GM23338 (cell line): ENCODE results near the gene PUS3.

Source experiments
- CREB1 ChIP-seq: fragments of 250-450 bp; sonication (Bioruptor Pico); IDR thresholded peaks from 2 replicates; pipeline ENCODE4 v1.5.0; 2020; ENCODE audit warnings: low read depth, mild to moderate bottlenecking, moderate library complexity
- CTCF ChIP-seq, 2 experiments: fragments of 200-600 bp in 1 of 2; sonication (generic) in 1 of 2; conservative IDR thresholded peaks; 2 replicates each; pipeline versions ENCODE4 v1.5.1 to v1.6.1; 2016 to 2017; ENCODE audit warnings: antibody characterized with exemption in 2 of 2, low read depth in 2 of 2, mild to moderate bottlenecking in 2 of 2, moderate library complexity in 1 of 2
- EZH2 ChIP-seq: fragments of 200-600 bp; sonication (generic); IDR thresholded peaks from one replicate; pipeline ENCODE4 v1.8.0; 2017; ENCODE audit warnings: antibody characterized with exemption, mild to moderate bottlenecking, low read depth; ENCODE audit not compliant: unreplicated experiment
- EZH2phosphoT487 ChIP-seq: fragments of 200-600 bp; sonication (generic); IDR thresholded peaks from one replicate; pipeline ENCODE4 v1.8.1; 2018; ENCODE audit warnings: antibody characterized with exemption; ENCODE audit not compliant: unreplicated experiment
- JUNB ChIP-seq: IDR thresholded peaks from one replicate; pipeline ENCODE4 v1.6.1; 2016; ENCODE audit warnings: antibody characterized with exemption; ENCODE audit not compliant: unreplicated experiment
- POLR2AphosphoS5 ChIP-seq: IDR thresholded peaks from 2 replicates; pipeline ENCODE4 v1.6.1; 2016; ENCODE audit warnings: antibody characterized with exemption, low read depth
- STAT1 ChIP-seq: IDR thresholded peaks from one replicate; pipeline ENCODE4 v1.6.1; 2016; ENCODE audit warnings: antibody characterized with exemption; ENCODE audit not compliant: unreplicated experiment
- ZNF331 ChIP-seq: fragments of 250-450 bp; sonication (Bioruptor Pico); IDR thresholded peaks from 2 replicates; pipeline ENCODE4 v1.5.0; 2020; ENCODE audit warnings: low read depth, mild to moderate bottlenecking, moderate library complexity
- TF ChIP-seq, protein P1 (sequence below): IDR thresholded peaks from one replicate; pipeline ENCODE4 v1.6.1; 2018; ENCODE audit warnings: antibody characterized with exemption; ENCODE audit not compliant: unreplicated experiment
- TF ChIP-seq, protein P2 (sequence below): IDR thresholded peaks from 2 replicates; pipeline ENCODE4 v1.6.1; 2016; ENCODE audit warnings: antibody characterized with exemption

DNA sequence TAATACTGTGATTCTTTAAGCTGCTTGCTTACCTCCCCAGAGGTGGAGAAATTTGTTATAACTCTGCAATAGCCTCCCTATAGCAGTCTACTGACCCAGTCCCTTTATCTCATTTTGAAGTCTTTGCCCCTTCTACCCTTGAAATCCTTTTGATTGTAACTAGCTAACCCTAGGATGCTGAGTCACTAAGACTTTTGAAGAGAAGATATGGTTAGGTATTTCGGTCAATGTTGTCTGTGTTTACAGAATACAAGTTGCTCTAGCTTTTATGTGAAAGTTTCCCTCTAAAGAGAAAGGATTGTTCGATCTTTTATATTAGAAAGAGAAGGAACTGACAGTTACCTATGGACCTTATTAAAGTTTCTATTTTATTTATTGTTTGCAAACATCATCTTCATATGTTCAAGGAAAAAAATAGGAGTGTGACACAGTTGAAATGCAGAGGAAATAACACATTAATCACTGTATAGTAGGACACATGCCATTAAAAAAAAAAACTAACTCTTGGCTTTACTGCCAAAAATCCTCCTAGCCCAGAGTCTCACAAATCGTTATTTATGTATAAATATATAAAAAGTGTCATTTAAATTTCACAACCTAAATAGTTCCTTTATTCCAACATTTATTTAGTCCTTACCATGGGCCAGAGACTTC lies 12.4 kb downstream of the PUS3 start:
- TF ChIP-seq CTCF (conservative IDR thresholded peaks at IDR 0.05; ENCODE audit: low read depth in 2 of 2) = no peak
- TF ChIP-seq JUNB = no peak
- no peak for TF ChIP-seq EZH2
- TF ChIP-seq POLR2AphosphoS5 = no peak
- TF ChIP-seq, protein P1, sequence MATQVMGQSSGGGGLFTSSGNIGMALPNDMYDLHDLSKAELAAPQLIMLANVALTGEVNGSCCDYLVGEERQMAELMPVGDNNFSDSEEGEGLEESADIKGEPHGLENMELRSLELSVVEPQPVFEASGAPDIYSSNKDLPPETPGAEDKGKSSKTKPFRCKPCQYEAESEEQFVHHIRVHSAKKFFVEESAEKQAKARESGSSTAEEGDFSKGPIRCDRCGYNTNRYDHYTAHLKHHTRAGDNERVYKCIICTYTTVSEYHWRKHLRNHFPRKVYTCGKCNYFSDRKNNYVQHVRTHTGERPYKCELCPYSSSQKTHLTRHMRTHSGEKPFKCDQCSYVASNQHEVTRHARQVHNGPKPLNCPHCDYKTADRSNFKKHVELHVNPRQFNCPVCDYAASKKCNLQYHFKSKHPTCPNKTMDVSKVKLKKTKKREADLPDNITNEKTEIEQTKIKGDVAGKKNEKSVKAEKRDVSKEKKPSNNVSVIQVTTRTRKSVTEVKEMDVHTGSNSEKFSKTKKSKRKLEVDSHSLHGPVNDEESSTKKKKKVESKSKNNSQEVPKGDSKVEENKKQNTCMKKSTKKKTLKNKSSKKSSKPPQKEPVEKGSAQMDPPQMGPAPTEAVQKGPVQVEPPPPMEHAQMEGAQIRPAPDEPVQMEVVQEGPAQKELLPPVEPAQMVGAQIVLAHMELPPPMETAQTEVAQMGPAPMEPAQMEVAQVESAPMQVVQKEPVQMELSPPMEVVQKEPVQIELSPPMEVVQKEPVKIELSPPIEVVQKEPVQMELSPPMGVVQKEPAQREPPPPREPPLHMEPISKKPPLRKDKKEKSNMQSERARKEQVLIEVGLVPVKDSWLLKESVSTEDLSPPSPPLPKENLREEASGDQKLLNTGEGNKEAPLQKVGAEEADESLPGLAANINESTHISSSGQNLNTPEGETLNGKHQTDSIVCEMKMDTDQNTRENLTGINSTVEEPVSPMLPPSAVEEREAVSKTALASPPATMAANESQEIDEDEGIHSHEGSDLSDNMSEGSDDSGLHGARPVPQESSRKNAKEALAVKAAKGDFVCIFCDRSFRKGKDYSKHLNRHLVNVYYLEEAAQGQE = no peak
- no peak for TF ChIP-seq EZH2phosphoT487
- TF ChIP-seq CREB1 (CRISPR knock-in tag) = no peak
- TF ChIP-seq ZNF331 = no peak
- TF ChIP-seq STAT1 = no peak
- TF ChIP-seq, protein P2, sequence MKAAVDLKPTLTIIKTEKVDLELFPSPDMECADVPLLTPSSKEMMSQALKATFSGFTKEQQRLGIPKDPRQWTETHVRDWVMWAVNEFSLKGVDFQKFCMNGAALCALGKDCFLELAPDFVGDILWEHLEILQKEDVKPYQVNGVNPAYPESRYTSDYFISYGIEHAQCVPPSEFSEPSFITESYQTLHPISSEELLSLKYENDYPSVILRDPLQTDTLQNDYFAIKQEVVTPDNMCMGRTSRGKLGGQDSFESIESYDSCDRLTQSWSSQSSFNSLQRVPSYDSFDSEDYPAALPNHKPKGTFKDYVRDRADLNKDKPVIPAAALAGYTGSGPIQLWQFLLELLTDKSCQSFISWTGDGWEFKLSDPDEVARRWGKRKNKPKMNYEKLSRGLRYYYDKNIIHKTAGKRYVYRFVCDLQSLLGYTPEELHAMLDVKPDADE = no peak
